Mucosa of stomach (tissue), 1 donor: ENCODE data around the gene BEGAIN.

ENCODE experiments used
- H3K27me3 ChIP-seq: one replicate; pipeline ENCODE4 v1.7.0; 2013; ENCODE audit warnings: mild to moderate bottlenecking, low read length; ENCODE audit not compliant: control insufficient read depth, insufficient read depth
- H3K36me3 ChIP-seq: one replicate; pipeline ENCODE4 v1.7.0; 2013; ENCODE audit warnings: low read length; ENCODE audit not compliant: control insufficient read depth, insufficient read depth
- H3K4me1 ChIP-seq: one replicate; pipeline ENCODE4 v1.7.0; 2013; ENCODE audit warnings: mild to moderate bottlenecking, low read length; ENCODE audit not compliant: control insufficient read depth, insufficient read depth
- H3K4me3 ChIP-seq: one replicate; pipeline ENCODE4 v1.7.0; 2013; ENCODE audit warnings: low read length
- H3K9ac ChIP-seq: one replicate; pipeline ENCODE4 v1.7.0; 2013; ENCODE audit warnings: mild to moderate bottlenecking, low read length, moderate library complexity
- H3K9me3 ChIP-seq: one replicate; pipeline ENCODE4 v1.7.0; 2013; ENCODE audit warnings: mild to moderate bottlenecking, low read length, moderate library complexity; ENCODE audit not compliant: control insufficient read depth
- donor health status: Pancreatic carcinoma.

BEGAIN gene

DNA sequence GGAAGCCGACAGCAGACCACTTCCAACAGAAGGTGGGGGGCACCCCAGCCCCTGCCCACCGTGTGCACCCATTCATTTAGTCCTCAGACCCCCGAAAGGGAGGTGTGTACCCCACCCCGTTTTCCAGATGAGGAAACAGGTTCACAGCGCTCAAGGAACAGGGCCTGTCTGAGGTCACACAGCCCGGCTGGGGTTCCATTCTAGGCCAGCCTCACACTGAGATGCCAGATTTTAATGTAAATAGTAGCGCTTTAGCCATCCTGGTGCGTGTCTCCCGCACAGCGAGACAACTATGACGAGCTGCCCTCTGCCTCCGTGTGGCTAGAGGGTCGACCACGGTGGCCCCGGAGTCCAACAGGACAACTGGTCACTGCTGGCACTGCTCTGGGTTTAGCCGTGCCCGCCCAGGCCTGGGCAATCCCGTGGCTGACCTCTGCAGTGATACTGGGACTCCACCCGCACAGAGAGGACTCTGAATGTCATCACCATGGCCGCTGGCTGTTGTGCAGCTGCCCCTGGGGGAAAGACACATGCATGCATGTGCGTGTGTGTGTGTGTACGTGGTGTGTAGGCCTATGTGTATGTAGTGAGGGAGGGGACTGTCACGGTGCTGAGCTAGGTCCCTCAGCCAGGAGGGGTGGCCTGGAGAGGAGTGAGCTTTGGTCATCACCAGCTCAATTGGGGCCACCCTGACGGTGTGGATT, 31.6 kb downstream of the BEGAIN start:
- Histone ChIP-seq H3K4me1 (peaks cover 4% of the 10 kb centered on the region), H3K27me3 (peaks cover 12% of the 10 kb centered on the region), H3K36me3 (no peaks in the 10 kb centered on the region)

DNA sequence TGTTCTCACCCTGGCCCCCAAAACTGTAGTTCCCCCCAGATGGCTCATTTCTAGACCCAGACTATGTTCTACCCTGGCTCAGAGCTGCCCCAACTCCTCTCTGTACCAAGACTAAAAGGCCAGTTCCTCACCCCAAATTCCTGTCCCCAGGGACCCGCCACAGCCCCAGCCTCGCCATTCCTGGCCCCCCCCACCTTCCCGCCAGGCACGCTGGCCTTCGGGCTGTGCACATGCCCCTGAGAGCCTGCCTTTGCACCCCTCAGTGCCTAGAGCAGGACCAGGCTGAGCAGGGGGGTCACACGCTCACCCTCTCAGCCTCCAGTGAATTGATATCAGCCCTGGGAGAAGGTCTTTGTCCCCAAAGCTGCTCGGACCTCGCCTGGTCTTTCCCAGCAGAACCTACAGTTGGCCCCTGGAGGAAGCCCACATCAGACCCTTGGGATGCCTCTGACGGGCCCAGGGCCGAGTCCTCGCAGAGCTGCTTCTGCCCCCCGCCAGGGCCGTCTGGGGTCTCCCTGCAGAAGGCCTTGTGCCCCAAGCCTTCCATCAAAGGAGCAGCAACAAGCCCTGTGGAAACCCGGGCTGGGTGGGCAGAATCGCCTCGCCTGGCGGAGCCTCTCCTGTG, 32.4 kb downstream of the BEGAIN start:
- no peak overlapping the region for H3K4me3 ChIP-seq
- peaks cover 4% of the 10 kb centered on the region for H3K4me1 ChIP-seq
- peaks cover 16% of the 10 kb centered on the region for H3K27me3 ChIP-seq
- H3K36me3 ChIP-seq = no peaks in the 10 kb centered on the region
- no peak overlapping the region for H3K9ac ChIP-seq
- no peaks in the 10 kb centered on the region for H3K9me3 ChIP-seq

More for the DNA sequence above, 31.6 kb downstream of the BEGAIN start:
- Histone ChIP-seq H3K4me3 (no peak overlapping the region), H3K9ac (no peak overlapping the region), H3K9me3 (no peaks in the 10 kb centered on the region)

GRCh38 chr14:100554082-100554677, 33.0 kb downstream of the BEGAIN start:
- Histone ChIP-seq H3K27me3 (peaks cover 17% of the 10 kb centered on the region), H3K9ac (no peak overlapping the region), H3K4me3 (no peak overlapping the region), H3K4me1 (peaks cover 4% of the 10 kb centered on the region), H3K36me3 (no peaks in the 10 kb centered on the region), H3K9me3 (no peaks in the 10 kb centered on the region)

- Histone ChIP-seq H3K4me3 (no peak overlapping the region), H3K36me3 (no peaks in the 10 kb centered on the region), H3K9ac (no peak overlapping the region), H3K9me3 (no peaks in the 10 kb centered on the region), H3K4me1 (peaks cover 4% of the 10 kb centered on the region), H3K27me3 (peaks cover 19% of the 10 kb centered on the region)
Measured at GRCh38 chr14:100553471-100553870, 33.7 kb downstream of the BEGAIN start.

- Histone ChIP-seq H3K9me3 (no peaks in the 10 kb centered on the region), H3K36me3 (no peaks in the 10 kb centered on the region), H3K4me1 (peaks cover 11% of the 10 kb centered on the region)
Measured at GRCh38 chr14:100552524-100553125, 34.6 kb downstream of the BEGAIN start.

GRCh38 chr14:100551056-100551455, 36.2 kb downstream of the BEGAIN start:
- peaks cover 19% of the 10 kb centered on the region for H3K4me1 ChIP-seq

More at GRCh38 chr14:100552524-100553125, 34.6 kb downstream of the BEGAIN start:
- Histone ChIP-seq H3K27me3 (peaks cover 13% of the 10 kb centered on the region), H3K4me3 (no peak overlapping the region), H3K9ac (no peak overlapping the region)

GRCh38 chr14:100549834-100550625, 37.2 kb downstream of the BEGAIN start:
- Histone ChIP-seq H3K36me3 (no peaks in the 10 kb centered on the region), H3K4me3 (no peak overlapping the region), H3K9ac (no peak overlapping the region), H3K27me3 (peaks cover 21% of the 10 kb centered on the region), H3K4me1 (peaks cover 24% of the 10 kb centered on the region), H3K9me3 (no peaks in the 10 kb centered on the region)

More at GRCh38 chr14:100551056-100551455, 36.2 kb downstream of the BEGAIN start:
- Histone ChIP-seq H3K9ac (no peak overlapping the region), H3K36me3 (no peaks in the 10 kb centered on the region), H3K4me3 (no peak overlapping the region), H3K9me3 (no peaks in the 10 kb centered on the region), H3K27me3 (peaks cover 18% of the 10 kb centered on the region)

DNA sequence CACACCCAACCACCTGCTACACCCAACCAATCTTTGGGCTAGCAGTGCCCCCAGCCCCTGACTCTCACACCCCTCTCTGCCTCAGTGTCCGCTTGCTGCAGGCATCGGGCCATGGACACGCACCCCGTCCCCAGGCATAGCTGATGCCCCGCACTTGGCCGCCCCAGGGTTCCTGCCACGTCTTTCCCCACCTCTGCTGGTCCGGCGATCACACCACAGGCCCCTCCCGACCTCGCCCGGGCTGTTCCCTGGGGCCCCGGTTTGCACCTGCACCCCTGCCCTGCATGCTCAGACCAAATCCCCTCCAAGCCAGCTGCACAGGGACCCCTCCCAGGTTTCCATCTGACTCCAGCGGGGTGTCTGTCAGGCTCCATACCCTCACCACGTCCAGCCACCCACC, 38.3 kb downstream of the BEGAIN start:
- H3K9ac ChIP-seq = no peak overlapping the region

DNA sequence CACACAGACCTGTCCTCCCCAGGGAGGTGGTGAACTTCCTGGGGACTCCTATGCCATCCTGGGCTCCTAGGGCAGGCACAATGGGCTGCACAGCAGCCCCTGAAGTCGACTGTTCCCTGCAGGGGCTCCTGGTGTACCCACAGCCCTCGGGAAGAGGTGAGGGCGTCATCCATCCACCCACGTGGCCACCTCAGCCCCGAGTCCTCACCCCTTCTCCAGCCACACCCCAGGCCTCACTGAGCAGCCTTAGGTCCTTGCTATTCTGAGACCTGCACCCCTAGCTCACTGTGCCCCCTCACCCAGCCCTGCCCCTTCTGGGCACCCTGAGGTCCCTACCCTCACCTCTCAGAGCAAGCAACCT, 38.9 kb downstream of the BEGAIN start:
- H3K9me3 ChIP-seq = no peaks in the 10 kb centered on the region
- no peak overlapping the region for H3K4me3 ChIP-seq
- H3K36me3 ChIP-seq = no peaks in the 10 kb centered on the region
- peak overlapping the region; percentile 12 for H3K9ac ChIP-seq
- peaks cover 21% of the 10 kb centered on the region for H3K27me3 ChIP-seq
- H3K4me1 ChIP-seq = peaks cover 24% of the 10 kb centered on the region

More for the DNA sequence above, 38.3 kb downstream of the BEGAIN start:
- no peaks in the 10 kb centered on the region for H3K9me3 ChIP-seq
- H3K36me3 ChIP-seq = no peaks in the 10 kb centered on the region
- peaks cover 19% of the 10 kb centered on the region for H3K27me3 ChIP-seq
- H3K4me3 ChIP-seq = no peak overlapping the region
- H3K4me1 ChIP-seq = peaks cover 24% of the 10 kb centered on the region

GRCh38 chr14:100547633-100548294, 39.5 kb downstream of the BEGAIN start:
- Histone ChIP-seq H3K4me1 (peaks cover 24% of the 10 kb centered on the region), H3K4me3 (no peak overlapping the region), H3K27me3 (peaks cover 21% of the 10 kb centered on the region), H3K36me3 (no peaks in the 10 kb centered on the region), H3K9ac (no peak overlapping the region), H3K9me3 (no peaks in the 10 kb centered on the region)

DNA sequence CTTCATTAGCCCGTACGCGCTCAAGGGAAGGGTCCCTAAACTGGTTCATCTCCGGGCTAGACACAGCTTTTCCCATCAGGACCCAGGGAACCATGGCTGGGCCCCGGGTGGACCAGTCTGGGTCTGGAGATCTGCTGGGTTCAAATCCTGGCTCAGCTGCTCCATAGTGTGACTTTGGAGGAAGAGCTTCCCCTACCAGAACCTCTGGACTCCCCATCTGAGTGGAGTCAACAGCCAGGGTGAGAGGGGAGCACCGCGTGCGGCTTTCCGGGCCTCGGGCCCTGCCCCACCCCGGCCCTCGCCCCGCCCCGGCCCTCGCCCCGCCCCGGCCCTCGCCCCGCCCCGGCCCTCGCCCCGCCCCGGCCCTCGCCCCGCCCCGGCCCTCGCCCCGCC, 41.2 kb downstream of the BEGAIN start:
- Histone ChIP-seq H3K9ac (no peak overlapping the region), H3K4me3 (no peak overlapping the region), H3K9me3 (no peaks in the 10 kb centered on the region), H3K4me1 (peaks cover 24% of the 10 kb centered on the region), H3K36me3 (no peaks in the 10 kb centered on the region), H3K27me3 (peaks cover 21% of the 10 kb centered on the region)
